ENCODE data around the gene RAN. TPM values are rescaled to one million over a fixed set of nuclear protein-coding genes. Genes with fewer than 3 reads are reported as not detected.

RAN gene
- total and polyA plus RNA-seq, 9 of the 15 experiments (the other 6 are each of a cell fraction or from before 2014, with no cell fraction given) = 1,687 to 3,820 (median 2,300) TPM

DNA sequence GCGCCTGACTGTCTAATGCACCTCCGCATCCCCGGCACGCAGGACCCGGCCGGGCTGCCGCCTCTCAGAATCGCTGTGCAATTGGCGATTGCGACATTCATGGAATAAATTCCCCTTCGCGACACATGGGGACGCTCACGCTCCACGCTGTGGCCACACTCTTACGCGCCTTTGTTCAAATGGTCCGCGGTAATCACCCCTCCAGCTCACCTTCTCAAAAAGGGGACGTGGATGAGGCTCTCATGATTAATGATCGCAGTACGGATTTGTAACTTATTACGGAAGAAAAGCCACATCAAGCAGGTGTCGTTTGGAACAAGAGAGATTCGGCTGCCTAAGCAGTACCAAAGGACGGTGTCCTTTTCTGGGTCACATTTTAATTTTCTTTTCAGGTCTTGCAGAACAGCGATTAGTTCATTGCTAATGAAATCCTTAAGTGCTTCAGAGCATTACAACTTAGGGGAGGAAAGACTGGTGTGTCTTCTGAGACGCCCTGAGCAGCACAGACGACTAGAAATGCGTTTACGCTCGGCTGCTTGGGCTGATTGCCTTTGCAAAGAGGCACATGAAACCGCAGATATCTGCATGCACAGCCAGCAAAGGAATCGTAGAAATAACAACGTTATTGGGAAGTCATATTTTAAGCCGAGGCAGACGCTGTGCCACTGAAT, 44.5 kb downstream of the RAN start (continued):
- TF ChIP-seq GABPA (tag; conservative IDR thresholded peaks at IDR 0.05; ENCODE audit: low read depth) = no peak
- TF ChIP-seq SMAD4 (CRISPR knock-in tag; conservative IDR thresholded peaks at IDR 0.05) = no peak
- TF ChIP-seq ZNF785 (CRISPR knock-in tag; IDR thresholded peaks at IDR 0.05) = no peak
- no peak for TF ChIP-seq KLF6 (CRISPR knock-in tag; IDR thresholded peaks at IDR 0.05; ENCODE audit: borderline replicate concordance)
- TF ChIP-seq SMARCA4 (IDR thresholded peaks at IDR 0.05) = no peak
- TF ChIP-seq HLTF (IDR thresholded peaks at IDR 0.05) = no peak
- TF ChIP-seq TEAD1 (CRISPR knock-in tag; IDR thresholded peaks at IDR 0.05) = peak in 1 of 2 experiments; percentile 70; a peak in 1 of 4 replicates
- no peak for TF ChIP-seq ZNF696 (CRISPR knock-in tag; conservative IDR thresholded peaks at IDR 0.05)
- TF ChIP-seq GTF2F1 (IDR thresholded peaks at IDR 0.05; ENCODE audit: low read depth, low read length) = no peak
- TF ChIP-seq ZNF165 (CRISPR knock-in tag; IDR thresholded peaks at IDR 0.05; ENCODE audit: borderline replicate concordance) = no peak
- no peak for TF ChIP-seq ZNF668 (CRISPR knock-in tag; IDR thresholded peaks at IDR 0.05)
- TF ChIP-seq ERF (CRISPR knock-in tag; IDR thresholded peaks at IDR 0.05) = no peak
- TF ChIP-seq, protein P1, sequence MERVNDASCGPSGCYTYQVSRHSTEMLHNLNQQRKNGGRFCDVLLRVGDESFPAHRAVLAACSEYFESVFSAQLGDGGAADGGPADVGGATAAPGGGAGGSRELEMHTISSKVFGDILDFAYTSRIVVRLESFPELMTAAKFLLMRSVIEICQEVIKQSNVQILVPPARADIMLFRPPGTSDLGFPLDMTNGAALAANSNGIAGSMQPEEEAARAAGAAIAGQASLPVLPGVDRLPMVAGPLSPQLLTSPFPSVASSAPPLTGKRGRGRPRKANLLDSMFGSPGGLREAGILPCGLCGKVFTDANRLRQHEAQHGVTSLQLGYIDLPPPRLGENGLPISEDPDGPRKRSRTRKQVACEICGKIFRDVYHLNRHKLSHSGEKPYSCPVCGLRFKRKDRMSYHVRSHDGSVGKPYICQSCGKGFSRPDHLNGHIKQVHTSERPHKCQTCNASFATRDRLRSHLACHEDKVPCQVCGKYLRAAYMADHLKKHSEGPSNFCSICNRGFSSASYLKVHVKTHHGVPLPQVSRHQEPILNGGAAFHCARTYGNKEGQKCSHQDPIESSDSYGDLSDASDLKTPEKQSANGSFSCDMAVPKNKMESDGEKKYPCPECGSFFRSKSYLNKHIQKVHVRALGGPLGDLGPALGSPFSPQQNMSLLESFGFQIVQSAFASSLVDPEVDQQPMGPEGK (CRISPR knock-in tag; IDR thresholded peaks at IDR 0.05; ENCODE audit: borderline replicate concordance) = no peak
- TF ChIP-seq, protein P2, sequence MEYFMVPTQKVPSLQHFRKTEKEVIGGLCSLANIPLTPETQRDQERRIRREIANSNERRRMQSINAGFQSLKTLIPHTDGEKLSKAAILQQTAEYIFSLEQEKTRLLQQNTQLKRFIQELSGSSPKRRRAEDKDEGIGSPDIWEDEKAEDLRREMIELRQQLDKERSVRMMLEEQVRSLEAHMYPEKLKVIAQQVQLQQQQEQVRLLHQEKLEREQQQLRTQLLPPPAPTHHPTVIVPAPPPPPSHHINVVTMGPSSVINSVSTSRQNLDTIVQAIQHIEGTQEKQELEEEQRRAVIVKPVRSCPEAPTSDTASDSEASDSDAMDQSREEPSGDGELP (CRISPR knock-in tag; IDR thresholded peaks at IDR 0.05; ENCODE audit: borderline replicate concordance) = peak; percentile 68; the same call in 1 of the 2 replicates
- TF ChIP-seq PTRF (tag; IDR thresholded peaks at IDR 0.05) = no peak
- TF ChIP-seq ZNF584 (CRISPR knock-in tag; IDR thresholded peaks at IDR 0.05; ENCODE audit: low read depth) = no peak
- TF ChIP-seq CAMTA2 (CRISPR knock-in tag; conservative IDR thresholded peaks at IDR 0.05) = no peak
- peak; percentile 22; the same call in 1 of the 2 replicates for TF ChIP-seq CTBP1 (IDR thresholded peaks at IDR 0.05; ENCODE audit: borderline replicate concordance)
- no peak for TF ChIP-seq ZNF75A (CRISPR knock-in tag; IDR thresholded peaks at IDR 0.05)
- no peak for TF ChIP-seq HDAC6 (IDR thresholded peaks at IDR 0.05; ENCODE audit: low read depth, low read length)
- TF ChIP-seq PHTF2 (CRISPR knock-in tag; IDR thresholded peaks at IDR 0.05) = no peak
- no peak for TF ChIP-seq SMAD1 (IDR thresholded peaks at IDR 0.05; ENCODE audit: low read depth, low read length, partially characterized antibody)
- TF ChIP-seq FUS (optimal IDR thresholded peaks at IDR 0.05; ENCODE audit: low read depth, low read length) = no peak

Measured in K562 (cell line).